Activated T-helper 1 cell treated with anti-CD3 and anti-CD28 coated beads, Interleukin-2, amount 50 U/mL, for 16 hours (primary cell): ENCODE results near the gene ZDHHC17.

ENCODE experiments used
- DNase-seq, 2 donors: peaks; one replicate each; pipeline ENCODE4 v3.0.0-alpha.2; 2020; ENCODE audit warnings: low read depth in 1 of 2, low spot score in 1 of 2

The ZDHHC17 gene

GRCh38 chr12:76813265-76813664 is 49.4 kb downstream of the ZDHHC17 start:
- DNase-seq = no peak

GRCh38 chr12:76813972-76814371 is 50.1 kb downstream of the ZDHHC17 start:
- DNase-seq = no peak

- DNase-seq = no peak
Measured at GRCh38 chr12:76820888-76821482, 57.1 kb downstream of the ZDHHC17 start.

- no peak for DNase-seq
Measured at GRCh38 chr12:76830436-76830835, 66.5 kb downstream of the ZDHHC17 start.

GRCh38 chr12:76836633-76837032 is 72.7 kb downstream of the ZDHHC17 start:
- DNase-seq = no peak

GRCh38 chr12:76847260-76847659 is 83.3 kb downstream of the ZDHHC17 start:
- no peak for DNase-seq

GRCh38 chr12:76848132-76848531 is 84.2 kb downstream of the ZDHHC17 start:
- no peak for DNase-seq

GRCh38 chr12:76852106-76852505 is 88.2 kb downstream of the ZDHHC17 start:
- no peak for DNase-seq

- no peak for DNase-seq
Measured at GRCh38 chr12:76855271-76855670, 91.4 kb downstream of the ZDHHC17 start.

- no peak for DNase-seq
Measured at GRCh38 chr12:76856018-76856644, 92.2 kb downstream of the ZDHHC17 start.

GRCh38 chr12:76859611-76860010 is 95.7 kb downstream of the ZDHHC17 start:
- no peak for DNase-seq

GRCh38 chr12:76860256-76860655 is 96.3 kb downstream of the ZDHHC17 start:
- DNase-seq = no peak

GRCh38 chr12:76863005-76863670 is 99.2 kb downstream of the ZDHHC17 start:
- no peak for DNase-seq

- no peak for DNase-seq
Measured at GRCh38 chr12:76863837-76864236, 99.9 kb downstream of the ZDHHC17 start.

GRCh38 chr12:76864791-76865400 is 101.0 kb downstream of the ZDHHC17 start:
- DNase-seq = no peak

- no peak for DNase-seq
Measured at GRCh38 chr12:76866151-76866567, 102.2 kb downstream of the ZDHHC17 start.

GRCh38 chr12:76866726-76867125 is 102.8 kb downstream of the ZDHHC17 start:
- no peak for DNase-seq

- DNase-seq = no peak
Measured at GRCh38 chr12:76871082-76871481, 107.2 kb downstream of the ZDHHC17 start.

GRCh38 chr12:76871742-76872141 is 107.8 kb downstream of the ZDHHC17 start:
- no peak for DNase-seq

GRCh38 chr12:76872415-76872814 is 108.5 kb downstream of the ZDHHC17 start:
- DNase-seq = no peak

GRCh38 chr12:76874027-76874426 is 110.1 kb downstream of the ZDHHC17 start:
- DNase-seq = no peak
